Fibroblast of lung (primary cell): ENCODE data around the gene PYGB.

ENCODE experiments used
- EZH2 ChIP-seq: IDR thresholded peaks from 2 replicates; pipeline ENCODE4 v1.5.1; 2012; ENCODE audit warnings: low read length, control low read depth, mild to moderate bottlenecking; ENCODE audit errors: missing control alignments
- TF ChIP-seq, protein P1 (sequence below), 2 donors: IDR thresholded peaks in 1 of 2; conservative IDR thresholded peaks in 1 of 2; 1 replicate in 1 of 2; 2 replicates in 1 of 2; pipeline ENCODE4 v1.5.1; 2011 to 2012; ENCODE audit warnings: low read length in 2 of 2, control low read depth in 1 of 2, inconsistent platforms in 1 of 2, low read depth in 1 of 2, mild to moderate bottlenecking in 1 of 2

DNA sequence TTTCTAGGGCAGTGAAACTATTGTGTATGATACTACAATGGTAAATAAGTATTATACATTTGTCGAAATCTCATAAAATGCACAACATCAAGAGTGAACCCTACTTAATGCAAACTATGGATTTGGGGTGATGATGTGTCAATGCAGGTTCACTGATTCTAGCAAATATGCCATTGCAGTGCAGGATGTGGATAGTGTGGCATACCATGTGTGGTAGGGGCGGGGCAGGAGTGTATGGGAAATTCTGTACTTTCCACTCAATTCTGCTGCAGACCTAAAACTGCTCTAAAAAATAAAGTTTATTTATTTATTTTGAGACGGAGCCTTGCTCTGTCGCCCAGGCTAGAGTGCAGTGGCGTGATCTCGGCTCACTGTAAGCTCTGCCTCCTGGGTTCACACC lies 98.5 kb downstream of the PYGB start:
- TF ChIP-seq EZH2, result no peak
- TF ChIP-seq, protein P1, sequence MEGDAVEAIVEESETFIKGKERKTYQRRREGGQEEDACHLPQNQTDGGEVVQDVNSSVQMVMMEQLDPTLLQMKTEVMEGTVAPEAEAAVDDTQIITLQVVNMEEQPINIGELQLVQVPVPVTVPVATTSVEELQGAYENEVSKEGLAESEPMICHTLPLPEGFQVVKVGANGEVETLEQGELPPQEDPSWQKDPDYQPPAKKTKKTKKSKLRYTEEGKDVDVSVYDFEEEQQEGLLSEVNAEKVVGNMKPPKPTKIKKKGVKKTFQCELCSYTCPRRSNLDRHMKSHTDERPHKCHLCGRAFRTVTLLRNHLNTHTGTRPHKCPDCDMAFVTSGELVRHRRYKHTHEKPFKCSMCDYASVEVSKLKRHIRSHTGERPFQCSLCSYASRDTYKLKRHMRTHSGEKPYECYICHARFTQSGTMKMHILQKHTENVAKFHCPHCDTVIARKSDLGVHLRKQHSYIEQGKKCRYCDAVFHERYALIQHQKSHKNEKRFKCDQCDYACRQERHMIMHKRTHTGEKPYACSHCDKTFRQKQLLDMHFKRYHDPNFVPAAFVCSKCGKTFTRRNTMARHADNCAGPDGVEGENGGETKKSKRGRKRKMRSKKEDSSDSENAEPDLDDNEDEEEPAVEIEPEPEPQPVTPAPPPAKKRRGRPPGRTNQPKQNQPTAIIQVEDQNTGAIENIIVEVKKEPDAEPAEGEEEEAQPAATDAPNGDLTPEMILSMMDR (conservative IDR thresholded peaks at IDR 0.05 in 1 of 2, IDR thresholded peaks at IDR 0.05 in 1 of 2; ENCODE audit: low read depth in 1 of 2, low read length in 2 of 2), result no peak
